Measurements from ENCODE around the gene RAB1A.
"Not testable (repeated sequence)": the region's sequence is repeated elsewhere in the genome, so short reads cannot be mapped to it uniquely, and the experiment has no call there.

The RAB1A gene

GRCh38 chr2:65128297-65129190, 1.4 kb downstream of the RAB1A start:
- peak overlapping the region; percentile 98 for H3K4me3 ChIP-seq (ENCODE audit: low read depth, low read length)
- TF ChIP-seq CTCF (IDR thresholded peaks at IDR 0.05; ENCODE audit: low read depth, low read length, missing control alignments): no peak
- in situ Hi-C loops (cut with HindIII; ENCODE audit: low sequenced_read_pairs): loop anchor here (5.0 kb wide), 1 partner anchor 56 kb away; no protein-coding TSS in a partner anchor
- DNase-seq (ENCODE audit: low read depth): peak; percentile 15

GRCh38 chr2:65125457-65125856, 4.4 kb downstream of the RAB1A start:
- in situ Hi-C loops (cut with HindIII; ENCODE audit: low sequenced_read_pairs): loop anchor here (5.0 kb wide), 1 partner anchor 53 kb away; no protein-coding TSS in a partner anchor
- DNase-seq (ENCODE audit: low read depth): not testable (repeated sequence)

GRCh38 chr2:65122313-65122712, 7.6 kb downstream of the RAB1A start:
- no peak overlapping the region for H3K4me3 ChIP-seq (ENCODE audit: low read depth, low read length)
- TF ChIP-seq CTCF (IDR thresholded peaks at IDR 0.05; ENCODE audit: low read depth, low read length, missing control alignments): no peak
- in situ Hi-C loops (cut with HindIII; ENCODE audit: low sequenced_read_pairs): no loop called here
- no peak for DNase-seq (ENCODE audit: low read depth)

More at GRCh38 chr2:65125457-65125856, 4.4 kb downstream of the RAB1A start:
- not testable (repeated sequence) for H3K4me3 ChIP-seq (ENCODE audit: low read depth, low read length)

GRCh38 chr2:65120990-65121693, 8.8 kb downstream of the RAB1A start:
- no peak overlapping the region for H3K4me3 ChIP-seq (ENCODE audit: low read depth, low read length)
- TF ChIP-seq CTCF (IDR thresholded peaks at IDR 0.05; ENCODE audit: low read depth, low read length, missing control alignments): no peak
- no peak for DNase-seq (ENCODE audit: low read depth)
- in situ Hi-C loops (cut with HindIII; ENCODE audit: low sequenced_read_pairs): no loop called here

- no peak overlapping the region for H3K4me3 ChIP-seq (ENCODE audit: low read depth, low read length)
- DNase-seq (ENCODE audit: low read depth): no peak
- TF ChIP-seq CTCF (IDR thresholded peaks at IDR 0.05; ENCODE audit: low read depth, low read length, missing control alignments): no peak
- in situ Hi-C loops (cut with HindIII; ENCODE audit: low sequenced_read_pairs): no loop called here
Observed at GRCh38 chr2:65116645-65117044, 13.3 kb downstream of the RAB1A start.

- no peak for TF ChIP-seq CTCF (IDR thresholded peaks at IDR 0.05; ENCODE audit: low read depth, low read length, missing control alignments)
- no peak overlapping the region for H3K4me3 ChIP-seq (ENCODE audit: low read depth, low read length)
- in situ Hi-C loops (cut with HindIII; ENCODE audit: low sequenced_read_pairs): no loop called here
- no peak for DNase-seq (ENCODE audit: low read depth)
Observed at GRCh38 chr2:65114921-65115320, 15.0 kb downstream of the RAB1A start.

GRCh38 chr2:65113816-65114215, 16.1 kb downstream of the RAB1A start:
- TF ChIP-seq CTCF (IDR thresholded peaks at IDR 0.05; ENCODE audit: low read depth, low read length, missing control alignments): no peak
- H3K4me3 ChIP-seq (ENCODE audit: low read depth, low read length): no peak overlapping the region
- DNase-seq (ENCODE audit: low read depth): no peak
- in situ Hi-C loops (cut with HindIII; ENCODE audit: low sequenced_read_pairs): no loop called here

Measured in astrocyte of the cerebellum (primary cell).